Daoy (cell line): ENCODE data around the gene CLEC2A. TPM values are rescaled to one million over a fixed set of nuclear protein-coding genes. Genes with fewer than 3 reads are reported as not detected.
"Not testable (repeated sequence)": the region's sequence is repeated elsewhere in the genome, so short reads cannot be mapped to it uniquely, and the experiment has no call there.

Experiments used
- DNase-seq: peaks from one replicate; pipeline ENCODE4 v3.0.0-alpha.2; 2015; ENCODE audit warnings: low read depth
- total RNA-seq: library from RNA; depleted of rRNA; stranded (reverse); fragments of >200 nt; shearing (Covaris generic); gene quantifications from 2 replicates; pipeline ENCODE4 v1.2.3, GENCODE V29; 2014; rRNA removed

The CLEC2A gene
- total RNA-seq, 1 experiment from 2014 or later, result not detected

DNA sequence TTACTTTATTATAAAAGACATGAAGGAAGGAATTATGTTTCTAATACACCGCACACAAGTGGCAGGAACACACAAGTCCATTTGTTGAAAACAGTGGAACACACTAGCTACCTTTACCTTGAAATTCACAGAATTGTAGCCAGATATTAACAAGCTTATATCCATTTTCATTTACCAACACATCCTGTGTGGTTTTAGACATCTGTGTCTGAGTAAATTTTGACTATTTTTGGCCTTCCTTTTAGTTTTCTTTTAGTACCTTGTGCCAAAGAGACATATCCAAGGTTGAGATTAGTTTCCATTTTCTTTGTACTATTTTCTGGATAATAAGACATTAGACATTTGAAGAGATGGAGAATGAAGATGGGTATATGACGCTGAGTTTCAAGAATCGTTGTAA, 50.9 kb downstream of the CLEC2A start, which contains the start of gene KLRF2:
Gene KLRF2, plus strand, starts transcription at position 244 of the 400 bp plus-strand sequence. Its CDS starts 107 bp downstream, at position 351.
- DNase-seq, result no peak

GRCh38 chr12:9880532-9881078, 51.6 kb downstream of the CLEC2A start:
- no peak for DNase-seq

DNA sequence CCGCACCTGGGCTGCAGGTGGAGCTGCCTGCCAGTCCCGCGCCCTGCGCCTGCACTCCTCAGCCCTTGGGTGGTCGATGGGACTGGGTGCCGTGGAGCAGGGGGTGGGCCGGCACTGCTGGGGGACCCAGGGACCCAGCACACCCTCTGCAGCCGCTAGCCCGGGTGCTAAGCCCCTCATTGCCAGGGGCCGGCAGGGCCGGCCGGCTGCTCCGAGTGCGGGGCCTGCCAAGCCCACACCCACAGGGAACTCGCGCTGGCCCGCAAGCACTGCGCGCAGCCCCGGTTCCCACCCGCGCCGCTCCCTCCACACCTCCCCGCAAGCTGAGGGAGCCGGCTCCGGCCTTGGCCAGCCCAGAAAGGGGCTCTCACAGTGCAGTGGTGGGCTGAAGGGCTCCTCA, 56.0 kb downstream of the CLEC2A start:
- DNase-seq, result not testable (repeated sequence)

DNA sequence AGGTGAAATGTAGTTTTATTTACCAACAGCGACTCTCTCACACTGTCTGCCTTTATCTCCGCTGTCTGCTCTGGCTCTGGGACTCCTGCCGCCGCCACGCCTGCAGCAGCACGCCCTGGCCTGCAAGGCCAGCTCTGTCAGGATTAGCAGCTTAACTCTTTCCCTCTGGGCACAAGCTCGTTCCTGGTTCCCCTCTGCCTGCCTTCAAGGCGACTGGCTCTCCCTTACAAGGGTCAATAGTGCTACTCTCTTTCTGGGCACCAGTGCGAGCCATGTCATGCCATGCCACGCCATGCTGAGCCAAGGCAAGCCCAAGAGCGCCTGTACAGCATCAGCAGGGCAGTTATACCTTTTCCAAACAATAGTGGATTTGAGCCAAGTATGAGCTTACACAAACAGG, 59.4 kb downstream of the CLEC2A start:
- DNase-seq, result no peak

DNA sequence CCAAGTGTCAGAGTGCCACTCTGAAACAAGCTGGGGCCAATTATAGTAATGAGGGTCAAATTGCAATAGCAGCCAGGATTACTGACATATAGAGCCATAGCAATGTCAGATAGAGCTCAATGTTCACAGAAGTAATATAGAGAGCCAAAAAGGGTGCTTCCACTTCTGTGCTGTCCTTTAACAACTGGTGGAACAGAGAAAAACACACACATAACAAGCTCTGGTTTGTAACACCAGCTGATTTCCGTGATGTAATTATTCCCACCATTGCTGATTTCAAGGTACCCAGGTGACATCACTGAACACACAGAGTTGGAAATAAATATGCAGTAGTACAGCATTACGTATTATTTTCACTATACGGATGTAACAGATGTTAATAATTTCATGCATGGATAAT, 60.0 kb downstream of the CLEC2A start:
- no peak for DNase-seq

GRCh38 chr12:9870286-9870866, 61.8 kb downstream of the CLEC2A start:
- DNase-seq, result no peak

GRCh38 chr12:9869307-9870161, 62.6 kb downstream of the CLEC2A start, which contains the start of gene CLEC2B:
TSS of gene CLEC2B (minus strand) at chr12:9869354.
- DNase-seq, result peak; percentile 16

DNA sequence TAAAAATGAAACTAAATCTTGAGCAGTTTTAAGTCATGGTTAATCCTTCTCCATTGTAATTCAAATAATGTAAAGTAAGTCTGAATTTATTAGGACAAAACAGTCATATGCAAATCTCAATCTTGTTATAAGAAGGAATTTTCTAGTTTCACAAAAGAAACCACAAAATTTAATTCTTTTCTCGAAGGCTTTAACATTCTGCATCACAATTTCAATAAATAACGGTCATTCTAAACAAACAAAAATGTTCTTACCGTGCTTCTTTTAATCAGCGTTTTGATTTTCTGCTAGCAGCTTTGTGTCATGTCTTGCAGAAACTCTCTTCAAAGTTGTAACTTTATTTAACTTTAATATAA, 63.2 kb downstream of the CLEC2A start:
- no peak for DNase-seq

DNA sequence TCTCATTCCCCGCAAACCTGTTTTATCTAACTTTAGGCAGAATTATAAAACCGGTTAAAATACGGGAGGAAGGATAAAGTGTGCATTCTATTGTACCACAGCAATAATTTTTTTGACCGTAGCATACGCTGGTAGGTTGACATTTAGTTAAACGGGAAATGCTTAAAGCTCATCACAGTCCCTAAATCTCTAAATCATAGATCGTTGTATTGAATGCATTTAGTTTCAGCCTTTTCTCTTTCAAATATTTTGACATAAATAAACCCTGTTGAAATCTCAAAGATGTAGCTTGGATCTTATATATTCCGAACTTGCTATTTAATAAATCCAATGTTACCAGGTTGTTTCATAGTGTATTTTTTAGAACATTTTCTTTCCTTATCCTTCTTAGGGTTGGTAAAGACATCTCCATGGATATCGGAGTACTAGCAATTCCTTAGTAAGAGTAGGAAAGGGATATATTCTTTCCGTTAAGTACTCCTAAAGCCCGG, 63.8 kb downstream of the CLEC2A start:
- no peak for DNase-seq

DNA sequence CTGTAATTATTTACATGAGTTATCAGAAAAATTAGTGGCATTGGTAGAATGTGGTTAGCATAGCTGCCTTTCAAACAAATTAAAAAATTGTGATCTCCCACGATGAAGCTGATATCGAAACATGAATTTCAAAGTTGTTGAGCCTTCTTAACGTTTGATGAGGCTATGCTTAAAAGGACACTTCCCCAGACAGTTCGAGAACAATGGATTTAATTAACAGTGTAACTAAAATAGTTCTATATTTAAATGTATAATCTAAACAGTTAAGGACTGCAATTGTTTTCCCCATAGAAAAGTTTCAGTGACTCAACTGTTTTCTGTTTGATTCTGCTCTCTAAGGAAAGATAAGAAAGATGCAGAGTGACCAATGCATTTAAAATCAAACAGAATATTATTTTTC, 64.6 kb downstream of the CLEC2A start:
- no peak for DNase-seq

DNA sequence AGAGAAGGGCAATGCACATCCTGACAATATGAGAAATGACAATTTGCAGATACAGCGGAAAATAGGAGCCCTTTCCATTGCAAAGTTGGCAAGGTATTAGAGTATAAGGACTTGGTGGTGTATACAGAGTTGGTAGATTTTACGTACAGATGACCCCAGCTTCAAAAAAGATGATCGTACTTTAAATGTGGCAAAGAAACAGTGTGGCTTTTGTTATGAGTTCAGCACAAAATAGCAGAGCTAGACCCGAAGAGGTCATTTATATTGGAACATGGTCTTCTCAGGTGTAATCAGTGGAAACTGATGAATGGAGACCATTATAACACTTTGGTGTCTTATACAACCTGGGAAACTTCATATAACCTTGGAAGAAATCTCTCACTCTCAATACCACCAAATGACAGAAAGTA, 65.3 kb downstream of the CLEC2A start:
- DNase-seq, result no peak

GRCh38 chr12:9864913-9865675, 67.1 kb downstream of the CLEC2A start:
- DNase-seq, result no peak

Other genes starting within 250 kb of the CLEC2A start
- not detected in 2 replicates for gene CLECL1, start 199.3 kb downstream of the CLEC2A start, total RNA-seq
- gene CD69, start 171.5 kb downstream of the CLEC2A start, total RNA-seq, result 0.12 and 0.57 TPM in 2 replicates
- not detected in 2 replicates for gene KLRF1, start 104.9 kb downstream of the CLEC2A start, total RNA-seq
- gene CLEC2B, start 63.0 kb downstream of the CLEC2A start, total RNA-seq, result 0.60 and 1.3 TPM in 2 replicates
- not detected in 2 replicates for gene KLRF2, start 50.9 kb downstream of the CLEC2A start, total RNA-seq
- gene CLEC12A, start 39.0 kb upstream of the CLEC2A start, total RNA-seq, result not detected in 2 replicates
- not detected in 2 replicates for gene CLEC1B, start 66.8 kb upstream of the CLEC2A start, total RNA-seq
- not detected in 2 replicates for gene CLEC12B, start 78.3 kb upstream of the CLEC2A start, total RNA-seq
- gene CLEC9A, start 98.3 kb upstream of the CLEC2A start, total RNA-seq, result not detected in 2 replicates
- 0.06 TPM in 1 of 2 replicates, not detected in the other for gene CLEC1A, start 166.6 kb upstream of the CLEC2A start, total RNA-seq
- not detected in 2 replicates for gene CLEC7A, start 197.8 kb upstream of the CLEC2A start, total RNA-seq
- 0.06 TPM in 1 of 2 replicates, not detected in the other for gene OLR1, start 239.8 kb upstream of the CLEC2A start, total RNA-seq
- 0.57 and 1.8 TPM in 2 replicates for gene TMEM52B, start 246.7 kb upstream of the CLEC2A start, total RNA-seq